Calu3 (cell line): ENCODE measurements around the gene SLCO6A1. TPM values are rescaled to one million over a fixed set of nuclear protein-coding genes. Genes with fewer than 3 reads are reported as not detected.
A peak's percentile ranks its signal among the peaks of the same experiment; 100 is the strongest.

Experiments used
- BruUV-seq: library from RNA; stranded (reverse); fragments of 400-500 nt; replicated peaks from 2 replicates; lab custom pipeline; 2021; lab: Mats Ljungman, UMichigan
- CTCF ChIA-PET: fragments of 300-600 bp; sonication (Branson Sonifier 250); formaldehyde crosslinking; loops from one replicate; lab custom pipeline; 2022; ENCODE audit warnings: antibody characterized with exemption; lab: Charles Lee
- DNase-seq: peaks from one replicate; pipeline ENCODE4 v3.0.0; 2022
- H3K27ac Mint-ChIP-seq: one replicate; pipeline ENCODE4 v1.8.0; 2022; ENCODE audit warnings: mixed read lengths; ENCODE audit not compliant: unreplicated experiment
- H3K27me3 Mint-ChIP-seq: one replicate; pipeline ENCODE4 v1.8.0; 2022; ENCODE audit warnings: mixed read lengths; ENCODE audit not compliant: unreplicated experiment
- H3K36me3 Mint-ChIP-seq: one replicate; pipeline ENCODE4 v1.8.0; 2022; ENCODE audit warnings: mild to moderate bottlenecking, moderate library complexity, mixed read lengths; ENCODE audit not compliant: insufficient read depth, unreplicated experiment
- H3K4me1 Mint-ChIP-seq: one replicate; pipeline ENCODE4 v1.8.0; 2022; ENCODE audit warnings: mild to moderate bottlenecking, low read depth, mixed read lengths; ENCODE audit not compliant: unreplicated experiment
- H3K4me3 Mint-ChIP-seq: one replicate; pipeline ENCODE4 v1.8.0; 2022; ENCODE audit warnings: mild to moderate bottlenecking, low read depth, moderate library complexity, mixed read lengths; ENCODE audit not compliant: unreplicated experiment
- H3K9me3 Mint-ChIP-seq: one replicate; pipeline ENCODE4 v1.8.0; 2022; ENCODE audit warnings: low read depth, mixed read lengths; ENCODE audit not compliant: unreplicated experiment
- intact Hi-C: fragments of 100-400 bp; cut with micrococcal nuclease; formaldehyde crosslinking; loops from one replicate; pipeline ENCODE4 v1.10.0; 2022; ENCODE audit not compliant: unreplicated experiment
- total RNA-seq: library from RNA; stranded (reverse); gene quantifications from 2 replicates; pipeline ENCODE4 v1.2.3, GENCODE V29; 2022
- TF ChIP-seq, protein P1 (sequence below): fragments of 200-600 bp; IDR thresholded peaks from one replicate; pipeline ENCODE4 v1.8.0; 2022; ENCODE audit warnings: antibody characterized with exemption; ENCODE audit not compliant: unreplicated experiment

SLCO6A1 gene
- total RNA-seq, 1 experiment from 2014 or later: not detected

DNA sequence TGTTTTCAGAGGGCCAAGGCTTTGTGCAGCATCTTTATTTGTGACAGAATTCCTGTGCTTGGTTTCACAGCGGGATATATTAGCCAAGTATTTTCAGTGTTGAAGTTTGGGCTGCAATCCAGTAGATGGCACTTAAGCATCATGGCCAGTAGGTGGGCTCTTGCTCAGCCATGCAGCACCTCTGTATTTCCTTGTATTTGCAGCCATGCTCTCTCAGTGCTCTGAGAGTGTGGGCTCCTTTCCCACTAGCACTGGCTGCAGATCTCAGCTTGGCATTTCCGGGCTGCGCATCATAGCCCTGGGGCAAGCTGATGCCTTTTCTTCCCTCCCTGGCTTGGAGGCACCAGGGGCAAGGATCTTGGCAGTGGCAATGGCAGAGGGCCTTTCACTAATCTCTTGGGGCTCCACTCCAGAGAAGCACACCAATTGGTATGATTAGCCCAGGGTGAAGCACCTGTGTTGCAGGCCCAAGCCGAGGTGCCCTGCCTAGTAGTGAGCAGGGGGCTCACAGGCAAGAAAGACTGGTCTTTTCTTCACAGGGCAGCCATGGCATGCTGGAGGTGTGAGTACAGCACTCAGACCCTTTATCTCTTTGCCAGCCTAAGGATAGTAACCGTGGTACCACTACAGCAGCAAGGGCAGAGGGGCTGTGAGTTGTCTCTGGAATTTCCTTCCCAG, 48.3 kb downstream of the SLCO6A1 start:
- TF ChIP-seq, protein P1, sequence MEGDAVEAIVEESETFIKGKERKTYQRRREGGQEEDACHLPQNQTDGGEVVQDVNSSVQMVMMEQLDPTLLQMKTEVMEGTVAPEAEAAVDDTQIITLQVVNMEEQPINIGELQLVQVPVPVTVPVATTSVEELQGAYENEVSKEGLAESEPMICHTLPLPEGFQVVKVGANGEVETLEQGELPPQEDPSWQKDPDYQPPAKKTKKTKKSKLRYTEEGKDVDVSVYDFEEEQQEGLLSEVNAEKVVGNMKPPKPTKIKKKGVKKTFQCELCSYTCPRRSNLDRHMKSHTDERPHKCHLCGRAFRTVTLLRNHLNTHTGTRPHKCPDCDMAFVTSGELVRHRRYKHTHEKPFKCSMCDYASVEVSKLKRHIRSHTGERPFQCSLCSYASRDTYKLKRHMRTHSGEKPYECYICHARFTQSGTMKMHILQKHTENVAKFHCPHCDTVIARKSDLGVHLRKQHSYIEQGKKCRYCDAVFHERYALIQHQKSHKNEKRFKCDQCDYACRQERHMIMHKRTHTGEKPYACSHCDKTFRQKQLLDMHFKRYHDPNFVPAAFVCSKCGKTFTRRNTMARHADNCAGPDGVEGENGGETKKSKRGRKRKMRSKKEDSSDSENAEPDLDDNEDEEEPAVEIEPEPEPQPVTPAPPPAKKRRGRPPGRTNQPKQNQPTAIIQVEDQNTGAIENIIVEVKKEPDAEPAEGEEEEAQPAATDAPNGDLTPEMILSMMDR: no peak
- Mint-ChIP-seq H3K27me3 (no peaks in the 10 kb centered on the region), H3K4me1 (no peaks in the 10 kb centered on the region), H3K36me3 (no peaks in the 10 kb centered on the region), H3K9me3 (peaks cover 7% of the 10 kb centered on the region), H3K4me3 (no peak overlapping the region), H3K27ac (no peak overlapping the region)
- no peak for DNase-seq
- CTCF ChIA-PET: interaction anchor here (0.7 kb wide), 1 partner anchor 26 kb away, joined by 3 read pairs; no protein-coding TSS in a partner anchor
- BruUV-seq: no TSS peak
- intact Hi-C loops: no loop called here

DNA sequence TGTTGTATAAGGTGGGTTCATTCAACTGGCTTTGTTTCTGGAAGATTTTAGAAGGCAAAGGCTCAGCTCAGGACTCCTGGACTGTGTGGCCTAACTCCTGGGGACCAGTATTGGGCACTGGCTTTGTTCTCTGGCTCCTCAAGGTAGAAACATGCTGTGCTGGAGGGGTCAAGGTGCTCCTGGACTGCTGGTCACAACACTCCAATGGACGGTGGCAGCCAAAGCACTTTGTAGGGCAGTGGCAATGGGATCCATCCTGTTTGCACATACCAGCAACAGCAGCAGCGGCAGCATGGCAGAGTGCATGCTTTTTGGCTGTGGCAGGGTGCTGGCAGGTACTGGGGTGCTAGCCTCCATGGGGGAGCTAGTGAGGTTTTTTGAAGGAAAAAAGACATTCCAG, 65.3 kb downstream of the SLCO6A1 start:
- Mint-ChIP-seq H3K4me1 (no peaks in the 10 kb centered on the region), H3K4me3 (no peak overlapping the region), H3K9me3 (no peaks in the 10 kb centered on the region), H3K27me3 (no peaks in the 10 kb centered on the region), H3K36me3 (no peaks in the 10 kb centered on the region), H3K27ac (no peak overlapping the region)
- no peak for DNase-seq
- CTCF ChIA-PET: no interaction called here
- no TSS peak for BruUV-seq
- intact Hi-C loops: no loop called here
- TF ChIP-seq, protein P1: no peak

DNA sequence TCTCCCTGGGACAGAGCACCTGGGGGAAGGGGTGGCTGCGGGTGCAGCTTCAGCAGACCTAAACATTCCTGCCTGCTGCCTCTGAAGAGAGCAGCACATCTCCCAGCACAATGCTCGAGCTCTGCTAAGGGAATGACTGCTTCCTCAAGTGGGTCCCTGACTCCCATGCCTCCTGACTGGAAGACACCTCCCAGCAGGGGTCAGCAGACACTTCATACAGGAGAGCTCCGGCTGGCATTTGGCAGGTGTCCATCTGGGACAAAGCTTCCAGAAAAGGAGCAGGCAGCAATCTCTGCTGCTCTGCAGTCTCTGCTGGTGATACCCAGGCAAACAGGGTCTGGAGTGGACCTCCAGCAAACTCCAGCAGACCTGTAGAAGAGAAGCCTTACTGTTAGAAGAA, 77.2 kb downstream of the SLCO6A1 start:
- H3K9me3 Mint-ChIP-seq: peaks cover 5% of the 10 kb centered on the region
- no peaks in the 10 kb centered on the region for H3K27me3 Mint-ChIP-seq
- H3K36me3 Mint-ChIP-seq: no peaks in the 10 kb centered on the region
- no peaks in the 10 kb centered on the region for H3K4me1 Mint-ChIP-seq
- CTCF ChIA-PET: interaction anchor here (0.7 kb wide), 2 partner anchors 32 to 86 kb away, joined by 3 read pairs; no protein-coding TSS in a partner anchor
- no TSS peak for BruUV-seq
- TF ChIP-seq, protein P1: no peak
- H3K27ac Mint-ChIP-seq: no peak overlapping the region
- intact Hi-C loops: loop anchor here (5.0 kb wide), 1 partner anchor 86 kb away; no protein-coding TSS in a partner anchor
- peak; percentile 68 for DNase-seq
- H3K4me3 Mint-ChIP-seq: no peak overlapping the region

DNA sequence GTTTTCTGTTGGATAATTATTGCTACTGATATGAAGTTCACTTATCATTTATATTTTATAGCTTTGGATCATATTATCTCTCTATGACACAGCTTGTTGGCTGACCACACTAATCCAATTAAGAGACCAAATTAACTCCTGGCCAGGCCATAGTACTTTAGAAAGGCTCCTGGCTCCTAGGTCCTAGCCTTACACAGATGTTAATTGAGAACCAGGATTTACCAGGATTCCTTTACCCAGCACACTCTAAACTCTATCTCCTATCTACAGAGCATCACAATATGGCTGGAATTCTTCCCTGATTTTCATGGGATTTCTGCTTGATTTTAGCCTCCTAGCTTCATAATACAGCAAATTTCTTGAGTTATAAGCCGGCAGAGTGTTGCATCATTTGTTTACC, 80.3 kb downstream of the SLCO6A1 start:
- no peak for DNase-seq
- intact Hi-C loops: no loop called here
- Mint-ChIP-seq H3K4me1 (no peaks in the 10 kb centered on the region), H3K27me3 (no peaks in the 10 kb centered on the region), H3K27ac (no peak overlapping the region), H3K4me3 (no peak overlapping the region), H3K9me3 (no peaks in the 10 kb centered on the region), H3K36me3 (no peaks in the 10 kb centered on the region)
- CTCF ChIA-PET: no interaction called here
- TF ChIP-seq, protein P1: no peak
- no TSS peak for BruUV-seq
